Smooth muscle cell (in vitro differentiated cells): ENCODE results near the gene ENDOV. TPM values are rescaled to one million over a fixed set of nuclear protein-coding genes. Genes with fewer than 3 reads are reported as not detected.

Source experiments
- DNase-seq: peaks from one replicate; lab custom pipeline; 2025; ENCODE audit not compliant: unreplicated experiment; lab: John Stamatoyannopoulos, UW
- H2AFZ ChIP-seq: fragments of 200-600 bp; sonication (generic); 2 replicates; pipeline ENCODE4 v1.6.0; 2016; ENCODE audit warnings: antibody characterized with exemption, low read depth, mild to moderate bottlenecking
- H3F3A ChIP-seq: fragments of 200-600 bp; sonication (generic); 2 replicates; pipeline ENCODE4 v1.6.0; 2017; ENCODE audit warnings: antibody characterized with exemption, low read depth
- H3K27ac ChIP-seq: fragments of 200-600 bp; sonication (generic); 2 replicates; pipeline ENCODE4 v1.5.1; 2016; ENCODE audit warnings: low read depth, mild to moderate bottlenecking
- H3K27me3 ChIP-seq: fragments of 200-600 bp; sonication (generic); 2 replicates; pipeline ENCODE4 v1.6.1; 2016; ENCODE audit warnings: low read depth, mild to moderate bottlenecking
- H3K36me3 ChIP-seq: fragments of 200-600 bp; sonication (generic); 2 replicates; pipeline ENCODE4 v1.5.1; 2016; ENCODE audit warnings: low read depth
- H3K4me1 ChIP-seq: fragments of 200-600 bp; sonication (generic); 2 replicates; pipeline ENCODE4 v1.5.1; 2016; ENCODE audit warnings: low read depth
- H3K4me2 ChIP-seq: fragments of 200-600 bp; sonication (generic); 2 replicates; pipeline ENCODE4 v1.6.0; 2016; ENCODE audit warnings: mild to moderate bottlenecking
- H3K4me3 ChIP-seq: fragments of 200-600 bp; sonication (generic); 2 replicates; pipeline ENCODE4 v1.5.1; 2016; ENCODE audit warnings: mild to moderate bottlenecking
- H3K79me2 ChIP-seq: fragments of 200-600 bp; sonication (generic); 2 replicates; pipeline ENCODE4 v1.6.0; 2016; ENCODE audit warnings: low read depth, mild to moderate bottlenecking
- H3K9ac ChIP-seq: fragments of 200-600 bp; sonication (generic); 2 replicates; pipeline ENCODE4 v1.6.0; 2016; ENCODE audit warnings: low read depth
- H3K9me3 ChIP-seq: fragments of 200-600 bp; sonication (generic); replicated peaks from 2 replicates; pipeline ENCODE4 v1.5.1; 2016; ENCODE audit warnings: low read depth
- H4K20me1 ChIP-seq: fragments of 200-600 bp; sonication (generic); 2 replicates; pipeline ENCODE4 v1.6.0; 2016; ENCODE audit warnings: low read depth
- CTCF ChIP-seq: fragments of 200-600 bp; sonication (generic); IDR thresholded peaks from 2 replicates; pipeline ENCODE4 v1.5.1; 2017; ENCODE audit warnings: borderline replicate concordance, mild to moderate bottlenecking, antibody characterized with exemption; ENCODE audit not compliant: insufficient read depth, poor library complexity, severe bottlenecking
- WGBS: methylation state at CpG from one replicate; pipeline ENCODE4 v1.1.7; 2016; ENCODE audit warnings: low lambda C conversion rate; 5-methylcytosine and 5-hydroxymethylcytosine counted together
- polyA plus RNA-seq: library from polyadenylated mRNA; unstranded; fragments of >200 nt; fragmentation: Nextera tagmentation; extraction: Ambion mirVana; gene quantifications from 2 replicates; pipeline ENCODE4 v1.2.1, GENCODE V29; 2016
- total RNA-seq: library from RNA; depleted of rRNA; stranded (reverse); fragments of >200 nt; gene quantifications from 2 replicates; pipeline ENCODE4 v1.2.3, GENCODE V29; 2014

The ENDOV gene
- total and polyA plus RNA-seq, 2 experiments from 2014 or later: 31.6 to 59.7 TPM

- Histone ChIP-seq H3K27ac (no peak overlapping the region), H3K4me1 (no peaks in the 10 kb centered on the region), H3F3A (no peaks in the 10 kb centered on the region), H3K27me3 (peaks cover 92% of the 10 kb centered on the region), H3K79me2 (no peaks in the 10 kb centered on the region), H3K9ac (no peak overlapping the region), H4K20me1 (no peaks in the 10 kb centered on the region), H3K4me3 (no peak overlapping the region), H2AFZ (no peak overlapping the region), H3K36me3 (no peaks in the 10 kb centered on the region), H3K4me2 (no peak overlapping the region), H3K9me3 (no peaks in the 10 kb centered on the region)
- no peak for TF ChIP-seq CTCF
- 58% methylated on average over 16 of the region's 16 CpGs for WGBS
- DNase-seq: no peak
Measured at GRCh38 chr17:80468242-80468641, 53.3 kb downstream of the ENDOV start.

GRCh38 chr17:80468781-80469493 lies 54.0 kb downstream of the ENDOV start:
- no peak for DNase-seq
- Histone ChIP-seq H3K4me2 (no peak overlapping the region), H3K4me1 (no peaks in the 10 kb centered on the region), H3K79me2 (no peaks in the 10 kb centered on the region), H3K27me3 (peaks cover 93% of the 10 kb centered on the region), H3K27ac (no peak overlapping the region), H3K4me3 (no peak overlapping the region), H4K20me1 (no peaks in the 10 kb centered on the region), H3F3A (no peaks in the 10 kb centered on the region), H3K36me3 (no peaks in the 10 kb centered on the region), H2AFZ (no peak overlapping the region), H3K9me3 (no peaks in the 10 kb centered on the region), H3K9ac (no peak overlapping the region)
- 85% methylated on average over 28 of the region's 28 CpGs for WGBS
- TF ChIP-seq CTCF: no peak

- Histone ChIP-seq H4K20me1 (peaks cover 4% of the 10 kb centered on the region), H3K27ac (no peak overlapping the region), H3K36me3 (no peaks in the 10 kb centered on the region), H3K9ac (no peak overlapping the region), H3K4me2 (no peak overlapping the region), H2AFZ (no peak overlapping the region), H3F3A (no peaks in the 10 kb centered on the region), H3K9me3 (no peaks in the 10 kb centered on the region), H3K79me2 (no peaks in the 10 kb centered on the region), H3K27me3 (peaks cover 96% of the 10 kb centered on the region), H3K4me1 (no peaks in the 10 kb centered on the region), H3K4me3 (no peak overlapping the region)
- WGBS: 89% methylated on average over 11 of the region's 11 CpGs
- no peak for DNase-seq
- no peak for TF ChIP-seq CTCF
Measured at GRCh38 chr17:80469667-80470066, 54.7 kb downstream of the ENDOV start.

- WGBS: 90% methylated on average over 14 of the region's 21 CpGs
- H3K4me3 ChIP-seq: no peak overlapping the region
- H2AFZ ChIP-seq: no peak overlapping the region
- no peaks in the 10 kb centered on the region for H3F3A ChIP-seq
- peaks cover 96% of the 10 kb centered on the region for H3K27me3 ChIP-seq
- no peak for DNase-seq
- no peak overlapping the region for H3K9ac ChIP-seq
- no peaks in the 10 kb centered on the region for H3K9me3 ChIP-seq
- H3K79me2 ChIP-seq: no peaks in the 10 kb centered on the region
- no peak overlapping the region for H3K4me2 ChIP-seq
- peaks cover 5% of the 10 kb centered on the region for H3K4me1 ChIP-seq
- TF ChIP-seq CTCF: no peak
- H3K36me3 ChIP-seq: no peaks in the 10 kb centered on the region
- H3K27ac ChIP-seq: no peak overlapping the region
- H4K20me1 ChIP-seq: peaks cover 13% of the 10 kb centered on the region
Measured at GRCh38 chr17:80470603-80471002, 55.6 kb downstream of the ENDOV start.
